GM10266 (cell line): ENCODE measurements around the gene ERBB3.

Experiments
- DNase-seq: peaks from one replicate; pipeline ENCODE4 v3.0.0; 2012; ENCODE audit errors: extremely low spot score
- TF ChIP-seq, protein P1 (sequence below): IDR thresholded peaks from 2 replicates; pipeline ENCODE4 v1.5.1; 2012; ENCODE audit warnings: mild to moderate bottlenecking, low read depth; ENCODE audit not compliant: control insufficient read depth, insufficient read depth; ENCODE audit errors: missing control alignments

ERBB3 gene

DNA sequence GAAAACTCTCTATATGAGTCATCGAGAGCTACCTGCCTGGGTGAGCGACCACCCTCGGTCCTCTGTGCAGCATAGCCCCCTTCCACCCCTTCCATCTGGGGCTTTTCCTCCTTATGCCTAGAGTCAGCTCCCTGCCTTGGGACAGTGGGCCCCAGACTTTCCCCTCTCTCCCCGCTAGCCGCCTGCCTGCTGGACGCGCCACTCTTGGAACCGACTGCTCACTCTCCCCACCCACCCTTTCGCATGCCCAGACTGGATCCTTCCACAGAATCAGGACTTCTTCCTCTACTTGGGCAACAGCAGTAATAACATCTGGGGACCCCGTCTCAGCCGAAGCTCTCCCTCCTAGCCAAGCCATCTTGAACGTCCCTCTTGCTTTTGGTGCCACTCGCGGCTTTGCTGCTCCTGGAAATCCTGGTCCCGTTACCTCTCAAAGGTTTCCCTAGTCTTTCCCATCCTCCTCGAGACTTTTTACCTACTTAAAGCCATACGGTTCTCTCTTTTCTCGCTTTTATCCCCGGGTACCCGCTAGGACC lies 48.8 kb downstream of the ERBB3 start:
- TF ChIP-seq, protein P1, sequence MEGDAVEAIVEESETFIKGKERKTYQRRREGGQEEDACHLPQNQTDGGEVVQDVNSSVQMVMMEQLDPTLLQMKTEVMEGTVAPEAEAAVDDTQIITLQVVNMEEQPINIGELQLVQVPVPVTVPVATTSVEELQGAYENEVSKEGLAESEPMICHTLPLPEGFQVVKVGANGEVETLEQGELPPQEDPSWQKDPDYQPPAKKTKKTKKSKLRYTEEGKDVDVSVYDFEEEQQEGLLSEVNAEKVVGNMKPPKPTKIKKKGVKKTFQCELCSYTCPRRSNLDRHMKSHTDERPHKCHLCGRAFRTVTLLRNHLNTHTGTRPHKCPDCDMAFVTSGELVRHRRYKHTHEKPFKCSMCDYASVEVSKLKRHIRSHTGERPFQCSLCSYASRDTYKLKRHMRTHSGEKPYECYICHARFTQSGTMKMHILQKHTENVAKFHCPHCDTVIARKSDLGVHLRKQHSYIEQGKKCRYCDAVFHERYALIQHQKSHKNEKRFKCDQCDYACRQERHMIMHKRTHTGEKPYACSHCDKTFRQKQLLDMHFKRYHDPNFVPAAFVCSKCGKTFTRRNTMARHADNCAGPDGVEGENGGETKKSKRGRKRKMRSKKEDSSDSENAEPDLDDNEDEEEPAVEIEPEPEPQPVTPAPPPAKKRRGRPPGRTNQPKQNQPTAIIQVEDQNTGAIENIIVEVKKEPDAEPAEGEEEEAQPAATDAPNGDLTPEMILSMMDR, result no peak
- no peak for DNase-seq

- peak; percentile 52 for DNase-seq
- TF ChIP-seq, protein P1, result no peak
Observed at GRCh38 chr12:56129206-56129941, 49.4 kb downstream of the ERBB3 start.

- TF ChIP-seq, protein P1, result no peak
- no peak for DNase-seq
Observed at GRCh38 chr12:56129942-56130495, 50.1 kb downstream of the ERBB3 start.

GRCh38 chr12:56130876-56131275 lies 50.9 kb downstream of the ERBB3 start:
- no peak for DNase-seq
- TF ChIP-seq, protein P1, result no peak

- no peak for DNase-seq
- TF ChIP-seq, protein P1, result no peak
Observed at GRCh38 chr12:56134897-56135296, 54.9 kb downstream of the ERBB3 start.

GRCh38 chr12:56137853-56138571 lies 58.0 kb downstream of the ERBB3 start:
- TF ChIP-seq, protein P1, result no peak
- DNase-seq, result no peak
